VCaP (cell line): ENCODE data around the gene SH3GLB1.
A peak's percentile ranks its signal among the peaks of the same experiment; 100 is the strongest.

Experiments used
- H3K27ac ChIP-seq: fragments of 450-650 bp; 2 replicates; pipeline ENCODE4 v1.5.1; 2017
- CTCF ChIP-seq: fragments of 450-650 bp; conservative IDR thresholded peaks from 2 replicates; pipeline ENCODE4 v1.5.1; 2017; ENCODE audit warnings: mild to moderate bottlenecking, moderate library complexity

SH3GLB1 gene

GRCh38 chr1:86739648-86740509, 35.5 kb downstream of the SH3GLB1 start:
- no peak overlapping the region for H3K27ac ChIP-seq
- TF ChIP-seq CTCF, result no peak

- no peak overlapping the region for H3K27ac ChIP-seq
- peak; percentile 81 for TF ChIP-seq CTCF
Measured at GRCh38 chr1:86741947-86742572, 37.7 kb downstream of the SH3GLB1 start.

- H3K27ac ChIP-seq, result no peak overlapping the region
- TF ChIP-seq CTCF, result no peak
Measured at GRCh38 chr1:86747304-86747703, 42.9 kb downstream of the SH3GLB1 start.

GRCh38 chr1:86748622-86749373, 44.4 kb downstream of the SH3GLB1 start:
- TF ChIP-seq CTCF, result no peak

GRCh38 chr1:86750076-86750475, 45.7 kb downstream of the SH3GLB1 start:
- TF ChIP-seq CTCF, result no peak
- H3K27ac ChIP-seq, result no peak overlapping the region

More at GRCh38 chr1:86748622-86749373, 44.4 kb downstream of the SH3GLB1 start:
- no peak overlapping the region for H3K27ac ChIP-seq

GRCh38 chr1:86750530-86750929, 46.2 kb downstream of the SH3GLB1 start:
- no peak overlapping the region for H3K27ac ChIP-seq
- no peak for TF ChIP-seq CTCF

- no peak overlapping the region for H3K27ac ChIP-seq
- TF ChIP-seq CTCF, result no peak
Measured at GRCh38 chr1:86751923-86752322, 47.5 kb downstream of the SH3GLB1 start.
